NOMO-1 treated with dmso at 0.1 percent for 144 hours (cell line): ENCODE data around the gene HOXD13.

ENCODE experiments used
- DNase-seq: peaks from one replicate; lab custom pipeline; 2025; ENCODE audit not compliant: unreplicated experiment; lab: John Stamatoyannopoulos, UW

The HOXD13 gene

DNA sequence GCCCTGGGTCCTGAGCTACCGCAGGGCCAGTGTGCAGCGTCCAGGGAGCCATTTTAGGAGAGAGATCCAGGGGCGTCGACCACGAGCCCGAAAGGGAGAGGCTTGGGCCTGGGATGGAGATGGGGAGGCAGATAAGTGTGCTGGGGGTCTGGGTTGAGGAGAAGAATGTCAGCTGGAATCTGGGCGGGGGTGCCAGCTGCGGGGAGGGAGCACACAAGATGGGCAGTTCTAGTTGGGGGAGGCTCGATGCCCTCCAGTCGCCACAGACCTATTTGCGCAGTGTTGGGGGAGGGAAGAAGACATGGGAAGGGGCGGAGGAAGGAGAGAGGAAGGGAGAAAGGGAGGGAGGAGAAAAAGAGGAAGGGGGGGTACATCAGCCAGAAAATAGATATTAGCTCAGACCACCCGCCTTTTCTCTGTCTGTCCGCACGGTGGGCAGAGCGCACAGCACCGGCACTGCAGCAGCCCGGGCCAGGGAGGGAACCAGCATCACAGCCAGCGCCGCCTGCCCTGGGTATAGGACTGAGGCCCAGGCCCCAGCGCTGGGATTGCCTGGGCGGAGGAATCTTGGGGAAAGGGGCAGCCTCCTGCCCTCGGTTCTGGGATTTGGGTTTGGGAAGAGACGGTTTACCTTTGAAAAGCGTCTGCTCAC is 12.7 kb downstream of the HOXD13 start:
- no peak for DNase-seq

DNA sequence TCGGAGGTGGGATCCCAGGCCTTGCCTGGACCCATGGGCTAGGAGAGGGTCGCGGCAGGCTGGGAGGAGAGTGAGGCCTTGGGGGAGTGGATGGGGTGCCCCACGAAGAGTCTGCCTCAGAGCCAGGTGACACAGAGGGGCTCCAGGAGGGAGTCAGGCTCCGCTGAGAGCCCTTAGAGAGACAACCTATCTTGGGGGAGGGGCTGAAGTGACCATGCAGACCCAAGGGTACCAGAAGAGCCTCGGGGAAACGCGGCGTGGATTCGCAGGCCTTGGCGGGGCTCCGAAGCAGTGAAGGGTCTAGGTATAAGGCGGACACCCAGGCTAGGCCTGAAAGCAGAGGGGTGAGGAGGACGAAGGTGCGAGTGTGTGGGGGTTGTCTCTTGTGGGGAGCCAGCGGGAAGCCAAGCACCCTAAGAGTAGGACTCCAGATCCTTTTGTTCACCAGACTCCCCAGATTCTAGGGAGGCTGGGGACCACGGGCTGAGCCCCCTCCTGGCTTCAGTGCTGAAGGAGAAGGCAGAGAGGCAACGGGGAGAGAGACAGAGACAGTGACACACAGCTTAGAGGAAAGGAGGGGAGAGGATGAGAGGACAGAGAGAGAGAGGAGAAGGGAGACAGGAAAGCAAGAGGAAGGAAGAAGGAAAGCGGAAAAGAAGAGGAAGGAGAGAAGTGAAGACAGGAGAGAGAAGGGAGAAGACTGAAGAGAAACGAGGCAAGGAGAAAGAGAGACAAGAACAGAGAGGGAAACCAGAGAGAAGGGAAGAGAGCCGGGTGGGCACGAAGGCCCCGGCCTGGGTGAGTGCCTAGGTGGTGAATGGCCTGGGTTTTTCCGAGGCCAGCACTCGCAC is 13.4 kb downstream of the HOXD13 start:
- no peak for DNase-seq

DNA sequence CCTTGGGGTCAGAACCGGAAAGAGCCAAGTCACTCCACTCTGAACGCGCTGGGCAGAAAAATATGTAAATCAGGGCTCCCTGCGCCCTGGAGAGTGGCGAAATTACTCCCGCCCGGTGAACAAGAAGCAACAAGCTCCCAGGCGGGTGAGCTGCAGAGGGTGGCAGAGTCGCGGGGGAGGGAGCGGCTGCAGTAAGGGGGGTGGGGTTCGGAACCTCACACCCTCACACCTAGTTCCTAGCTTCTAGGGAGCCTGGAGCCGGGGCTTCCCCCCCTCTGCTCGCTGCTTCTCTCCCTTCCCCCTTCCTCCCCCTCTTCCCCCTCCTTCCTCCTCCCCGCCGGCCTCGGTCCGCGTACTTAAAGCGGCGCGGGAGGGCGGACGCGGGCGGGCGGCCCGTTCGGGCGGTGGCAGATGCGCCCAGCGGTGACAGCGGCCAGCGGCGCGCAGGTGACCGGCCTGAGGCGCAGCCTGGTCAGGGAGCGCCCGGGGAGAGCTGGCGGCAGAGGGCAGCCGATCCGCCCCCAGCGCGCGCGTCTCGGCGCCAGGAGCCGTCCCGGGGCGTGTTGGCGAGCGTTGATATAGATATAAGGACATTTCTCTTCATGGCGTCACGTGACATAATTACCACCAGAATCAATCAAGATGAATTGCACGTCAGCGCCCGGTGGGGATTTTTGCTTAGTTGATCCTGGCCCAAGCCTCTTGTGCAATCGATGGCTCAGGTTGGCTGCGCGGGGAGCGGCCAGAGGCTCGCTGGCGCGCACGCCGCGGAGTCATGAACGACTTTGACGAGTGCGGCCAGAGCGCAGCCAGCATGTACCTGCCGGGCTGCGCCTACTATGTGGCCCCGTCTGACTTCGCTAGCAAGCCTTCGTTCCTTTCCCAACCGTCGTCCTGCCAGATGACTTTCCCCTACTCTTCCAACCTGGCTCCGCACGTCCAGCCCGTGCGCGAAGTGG is 14.3 kb downstream of the HOXD13 start, which contains the start of gene HOXD11:
HOXD11 (plus strand) TSS at position 700 of the 959 bp plus-strand sequence; CDS start at position 776, 76 bp downstream.
- no peak for DNase-seq

DNA sequence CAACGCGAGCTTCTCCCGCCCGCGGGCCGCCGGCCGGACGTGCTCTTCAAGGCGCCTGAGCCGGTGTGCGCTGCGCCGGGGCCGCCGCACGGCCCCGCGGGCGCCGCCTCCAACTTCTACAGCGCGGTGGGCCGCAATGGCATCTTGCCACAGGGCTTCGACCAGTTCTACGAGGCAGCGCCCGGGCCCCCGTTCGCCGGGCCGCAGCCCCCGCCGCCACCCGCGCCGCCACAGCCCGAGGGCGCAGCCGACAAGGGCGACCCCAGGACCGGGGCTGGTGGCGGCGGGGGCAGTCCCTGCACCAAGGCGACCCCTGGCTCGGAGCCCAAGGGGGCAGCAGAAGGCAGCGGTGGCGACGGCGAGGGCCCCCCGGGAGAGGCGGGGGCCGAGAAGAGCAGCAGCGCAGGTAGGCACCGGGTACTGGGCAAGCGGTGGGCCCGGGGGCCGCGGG is 15.2 kb downstream of the HOXD13 start:
- no peak for DNase-seq

DNA sequence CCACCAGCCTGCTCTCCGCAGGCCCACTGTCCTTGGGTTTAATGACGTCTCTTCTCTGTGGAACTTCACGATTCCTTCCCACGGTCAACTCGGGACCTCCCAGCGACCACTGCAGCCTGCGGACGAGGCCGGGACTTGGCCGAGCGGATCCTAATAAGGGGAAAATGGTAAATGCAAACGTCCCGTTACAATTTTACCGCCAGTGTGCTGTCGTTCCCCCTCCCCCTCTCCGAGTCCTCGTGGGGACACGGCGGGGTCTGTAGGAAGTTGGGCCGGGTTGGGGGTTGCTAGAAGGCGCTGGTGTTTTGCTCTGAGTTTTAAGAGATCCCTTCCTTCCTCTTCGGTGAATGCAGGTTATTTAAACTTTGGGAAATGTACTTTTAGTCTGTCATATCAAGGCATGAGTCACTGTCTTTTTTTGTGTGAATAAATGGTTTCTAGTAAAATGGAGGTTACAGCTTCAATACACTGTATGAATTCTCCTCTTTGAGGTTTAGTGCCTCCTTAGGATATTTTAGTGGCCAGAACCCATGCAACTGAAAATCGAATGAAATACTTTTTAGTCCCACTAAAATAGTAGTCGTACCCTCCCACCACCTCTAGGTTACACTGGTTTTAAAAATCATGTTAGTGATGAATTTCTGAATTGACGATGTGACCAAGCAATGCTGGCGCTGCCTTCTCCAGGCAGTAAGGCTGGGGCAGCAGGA is 16.8 kb downstream of the HOXD13 start:
- no peak for DNase-seq

DNA sequence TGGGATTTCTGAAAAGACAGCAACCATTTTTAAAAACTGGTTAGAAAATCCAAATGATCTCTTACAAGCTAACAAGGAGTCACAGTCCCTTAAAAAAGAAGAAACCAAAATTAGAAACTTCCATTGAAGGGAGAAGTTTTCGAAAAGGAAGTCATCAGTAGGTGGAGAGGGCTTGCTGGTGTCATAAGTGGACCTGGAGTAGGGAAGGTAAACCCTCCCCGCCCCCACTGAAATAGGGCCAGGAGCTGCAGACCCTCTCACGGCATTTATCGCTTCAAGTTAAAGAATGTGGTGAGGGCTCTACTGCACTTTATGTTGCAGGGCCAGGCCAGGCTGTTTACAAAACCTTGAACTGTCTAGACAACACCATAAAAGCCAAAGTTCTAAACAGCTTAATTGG is 17.4 kb downstream of the HOXD13 start:
- no peak for DNase-seq

DNA sequence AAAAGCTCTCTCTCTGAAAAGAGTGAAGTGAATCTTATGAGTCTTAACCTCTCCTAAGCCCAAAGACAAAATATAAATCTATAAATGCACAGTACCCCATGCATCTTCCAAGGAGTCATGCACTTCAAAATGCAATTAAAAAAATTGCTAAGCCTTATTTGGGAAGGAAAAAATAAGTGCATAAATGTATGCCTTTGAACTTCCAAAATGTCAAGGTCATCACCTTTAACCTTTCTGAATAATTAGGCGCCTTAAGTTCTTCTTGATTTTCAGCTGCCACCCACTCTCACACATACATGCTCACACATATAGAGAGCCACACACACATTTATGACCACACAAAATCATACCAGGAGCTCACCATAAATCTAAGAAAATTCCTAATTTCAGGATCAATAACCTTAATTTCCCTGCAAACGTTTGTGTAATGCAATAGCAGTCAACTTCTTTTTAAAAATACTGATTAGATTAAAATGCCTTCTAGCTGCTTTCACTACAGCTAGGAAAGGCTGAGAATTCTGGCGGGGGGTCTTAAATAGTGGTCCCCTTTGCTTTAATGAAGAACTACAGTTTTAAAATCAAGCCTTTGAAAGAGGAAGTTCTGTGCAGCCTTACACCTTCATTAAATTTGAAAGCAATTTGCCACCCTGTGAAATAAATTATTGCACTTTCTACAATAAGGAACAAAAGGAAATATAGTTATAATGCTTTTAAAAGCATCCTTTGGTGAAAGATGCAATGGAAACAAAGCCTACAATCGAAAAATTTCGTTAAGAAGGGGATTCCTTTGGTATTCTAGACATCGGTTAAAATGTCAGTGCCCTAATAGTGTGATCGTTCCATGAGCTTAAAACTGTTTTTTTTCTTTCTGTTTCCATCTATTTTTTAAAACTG is 18.1 kb downstream of the HOXD13 start:
- DNase-seq, result no peak

DNA sequence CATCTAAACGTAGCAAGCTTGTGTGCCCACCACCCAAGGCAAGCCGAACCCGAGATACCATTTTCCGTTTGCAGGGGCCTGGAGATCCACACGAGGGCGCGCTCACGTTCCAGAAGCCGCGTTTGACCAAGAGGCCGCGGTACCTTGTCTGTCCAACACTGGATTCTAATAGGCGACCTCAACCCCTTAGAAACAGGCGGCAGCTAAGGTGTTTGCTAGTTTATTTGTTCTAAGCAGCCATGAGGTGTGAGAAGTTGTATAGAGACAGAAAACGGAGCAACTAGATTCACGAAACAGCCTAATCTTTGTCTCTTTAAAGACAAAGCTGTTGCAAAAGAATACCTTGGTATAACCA is 18.8 kb downstream of the HOXD13 start:
- DNase-seq, result no peak

DNA sequence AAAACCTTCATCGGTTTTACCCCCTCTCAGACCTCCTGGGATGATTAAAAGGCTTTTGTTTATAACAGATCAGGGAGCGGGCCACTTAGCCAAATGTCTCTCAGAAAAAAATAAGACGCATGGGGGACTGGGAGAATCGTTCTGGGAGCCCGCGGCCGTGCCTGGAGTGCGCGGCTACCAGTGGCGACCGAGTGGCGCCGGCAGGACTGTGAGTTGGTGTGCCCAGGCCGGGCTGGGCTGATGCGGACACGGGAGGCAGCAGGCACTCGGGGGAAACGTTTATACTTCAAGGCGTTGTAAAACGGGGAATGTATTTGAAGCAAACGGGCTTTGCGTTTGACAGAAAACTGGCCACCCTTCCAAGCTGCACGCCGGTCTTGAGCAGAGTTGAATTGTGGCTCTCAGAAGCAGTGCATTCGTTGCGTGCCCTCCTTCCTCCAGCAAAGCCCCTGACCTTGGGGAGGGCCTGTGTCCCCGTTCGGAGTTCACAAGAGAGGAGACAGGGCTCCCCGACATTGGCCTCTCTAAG is 19.4 kb downstream of the HOXD13 start:
- DNase-seq, result no peak

DNA sequence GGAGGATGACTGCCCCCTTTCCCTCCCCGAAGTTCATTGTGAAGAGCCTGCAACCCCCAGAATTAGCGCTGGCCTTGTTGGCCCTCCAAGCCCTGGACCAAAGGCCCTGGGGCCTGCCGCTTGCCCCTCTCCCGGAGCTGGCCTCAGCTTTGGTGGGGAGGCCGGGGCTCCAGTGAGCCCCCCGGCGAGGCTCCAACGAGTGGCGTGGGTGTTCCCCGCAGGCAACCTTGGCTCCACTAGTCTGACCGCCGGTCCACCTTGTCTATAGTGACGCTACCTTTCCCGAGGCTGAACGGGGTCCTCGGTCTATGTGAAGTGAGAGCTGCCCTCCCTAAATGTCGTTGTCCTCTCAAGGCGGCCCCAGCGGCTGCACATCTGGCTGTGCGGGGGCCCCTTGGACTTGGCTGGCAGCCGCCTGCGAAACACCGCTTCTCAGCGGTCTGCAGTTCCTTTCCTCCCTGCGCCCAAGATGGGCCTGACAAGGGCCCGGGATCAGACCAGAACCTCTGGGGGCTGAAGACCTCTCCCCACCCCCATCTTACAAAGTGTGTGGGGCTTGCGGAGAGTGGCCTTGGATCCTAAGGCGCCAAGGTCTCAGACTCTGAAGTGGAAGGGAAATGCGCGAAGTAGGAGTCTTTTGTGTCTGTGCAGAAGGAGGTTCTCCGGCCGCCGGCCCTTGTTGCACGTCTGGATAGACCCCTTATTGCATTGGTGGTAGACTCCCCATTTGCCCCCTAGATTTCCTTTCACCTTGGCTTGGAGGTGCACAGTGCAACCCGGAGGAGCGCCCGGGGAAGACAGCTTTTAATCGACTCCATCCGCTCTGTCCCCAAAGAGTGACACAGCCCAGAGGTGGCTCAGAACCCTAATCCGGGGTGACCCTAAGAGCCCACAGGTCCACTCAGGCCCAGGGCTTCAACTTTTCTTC is 20.1 kb downstream of the HOXD13 start:
- DNase-seq, result no peak

DNA sequence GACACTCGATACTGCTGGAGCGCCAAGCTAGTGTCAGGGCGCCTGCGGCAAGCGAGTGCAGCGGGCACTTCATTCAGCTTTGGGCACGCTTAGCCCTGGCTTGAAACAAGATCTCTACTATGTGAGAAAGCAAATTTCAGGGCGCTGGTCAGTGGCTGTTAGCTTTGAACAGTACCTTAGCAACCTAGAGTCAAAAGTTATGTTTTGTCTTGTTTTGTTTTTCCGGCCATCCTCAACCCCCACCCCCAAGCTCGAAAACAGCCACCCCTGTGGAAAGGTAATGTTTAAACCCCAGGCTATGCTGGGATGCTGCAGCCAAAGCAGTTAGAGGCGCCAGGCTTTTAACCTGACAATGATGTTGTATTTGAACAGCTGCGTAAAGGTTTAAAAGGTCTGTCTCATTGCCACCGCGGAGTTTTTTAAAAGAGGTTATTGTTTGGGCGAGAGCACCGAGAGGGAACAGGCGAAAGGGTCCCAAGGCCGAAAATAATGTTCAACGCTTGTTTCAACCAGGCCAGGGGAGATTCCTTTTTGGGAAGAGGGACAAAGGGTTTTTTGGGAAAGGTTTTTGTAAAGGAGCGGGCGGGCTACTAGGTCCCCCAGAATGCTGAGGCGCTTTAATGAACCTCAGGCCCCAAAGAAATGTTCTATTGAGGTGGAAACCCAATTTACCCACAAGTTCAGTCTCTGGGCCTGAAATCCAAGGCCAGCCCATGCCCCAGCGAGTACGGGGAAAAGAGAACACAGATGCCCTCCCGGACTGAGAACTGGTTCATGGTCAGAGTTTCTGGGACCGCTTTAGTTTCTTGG is 21.8 kb downstream of the HOXD13 start:
- DNase-seq, result no peak

DNA sequence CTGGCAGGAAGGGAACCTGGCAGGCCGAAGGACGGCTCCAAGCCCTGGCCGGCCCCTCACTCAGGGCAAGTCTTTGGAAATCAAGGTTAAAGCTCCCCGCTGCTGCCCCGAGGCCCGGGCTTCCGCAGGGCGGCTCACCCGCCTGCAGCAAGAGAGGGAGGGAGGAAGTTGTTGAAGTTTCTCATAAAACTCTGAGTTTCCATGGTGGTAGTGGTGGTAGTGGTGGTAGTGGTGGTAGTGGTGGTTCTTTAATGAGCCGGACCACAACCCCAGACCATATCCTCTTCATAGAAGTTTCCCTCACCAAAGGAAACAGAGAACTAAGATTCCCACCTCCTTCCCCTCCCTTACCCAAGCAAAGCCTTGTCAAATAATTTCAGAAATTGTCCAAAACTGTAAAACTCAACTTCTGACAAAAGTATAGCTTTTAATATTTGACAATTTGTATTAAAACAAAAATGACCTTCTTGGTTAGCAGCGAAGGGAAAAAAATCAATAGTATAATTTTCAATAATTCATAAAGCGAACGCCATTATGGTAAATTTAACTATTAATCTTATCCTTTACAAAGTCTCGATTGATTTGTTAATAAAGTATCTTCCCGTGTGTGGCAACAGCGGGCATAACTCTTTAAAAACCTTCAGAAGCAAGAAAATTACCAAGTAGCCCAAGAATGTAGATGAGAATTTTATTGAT is 22.6 kb downstream of the HOXD13 start:
- no peak for DNase-seq

DNA sequence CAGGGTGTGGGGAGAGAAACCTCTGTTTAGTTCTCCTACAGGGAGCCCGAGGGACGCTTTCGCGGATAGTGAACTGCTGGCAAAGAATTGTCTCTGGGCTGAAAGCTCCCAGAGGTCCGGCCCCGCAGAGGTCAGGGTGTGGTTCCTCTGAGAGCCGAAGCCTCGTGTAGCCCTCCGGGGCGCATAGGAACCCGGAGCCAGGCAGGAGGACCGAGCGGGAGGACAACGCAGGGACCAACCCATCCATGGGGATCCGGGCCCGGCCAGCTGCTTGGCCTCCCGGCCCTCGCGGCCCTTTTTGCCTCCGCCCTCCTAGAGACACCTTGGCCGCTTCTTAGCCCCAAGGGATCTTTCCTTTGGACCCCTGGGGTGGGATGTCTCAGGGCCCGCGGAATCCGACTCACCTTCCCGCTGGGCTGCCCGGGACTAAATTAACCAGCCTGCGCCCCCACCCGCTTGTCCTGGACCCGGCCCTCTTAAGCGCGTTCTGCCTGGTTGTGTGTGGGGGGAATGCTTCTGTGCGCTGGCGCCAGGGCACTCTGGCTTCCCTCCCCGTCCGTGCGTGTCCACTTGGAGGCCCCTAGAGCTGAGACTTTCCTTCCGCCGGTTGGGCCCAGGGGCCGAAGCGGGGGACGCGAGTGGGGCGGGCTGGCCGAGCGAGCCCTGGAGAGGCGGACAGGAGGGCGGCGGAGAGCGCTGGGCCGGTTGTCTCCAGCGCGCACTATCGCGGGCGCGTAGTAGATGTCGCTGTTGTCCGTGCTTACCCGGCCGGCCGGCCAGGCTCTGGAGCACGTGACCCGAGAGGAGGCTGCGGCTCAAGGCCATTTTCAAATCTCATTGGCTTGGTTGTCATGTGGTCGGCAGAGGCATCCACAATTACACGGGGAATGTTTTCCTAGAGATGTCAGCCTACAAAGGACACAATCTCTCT is 23.6 kb downstream of the HOXD13 start, which contains the start of gene HOXD10:
HOXD10 (plus strand) TSS at position 896 of the 931 bp plus-strand sequence. CDS start 56 bp downstream, outside the sequence.
- DNase-seq, result no peak

DNA sequence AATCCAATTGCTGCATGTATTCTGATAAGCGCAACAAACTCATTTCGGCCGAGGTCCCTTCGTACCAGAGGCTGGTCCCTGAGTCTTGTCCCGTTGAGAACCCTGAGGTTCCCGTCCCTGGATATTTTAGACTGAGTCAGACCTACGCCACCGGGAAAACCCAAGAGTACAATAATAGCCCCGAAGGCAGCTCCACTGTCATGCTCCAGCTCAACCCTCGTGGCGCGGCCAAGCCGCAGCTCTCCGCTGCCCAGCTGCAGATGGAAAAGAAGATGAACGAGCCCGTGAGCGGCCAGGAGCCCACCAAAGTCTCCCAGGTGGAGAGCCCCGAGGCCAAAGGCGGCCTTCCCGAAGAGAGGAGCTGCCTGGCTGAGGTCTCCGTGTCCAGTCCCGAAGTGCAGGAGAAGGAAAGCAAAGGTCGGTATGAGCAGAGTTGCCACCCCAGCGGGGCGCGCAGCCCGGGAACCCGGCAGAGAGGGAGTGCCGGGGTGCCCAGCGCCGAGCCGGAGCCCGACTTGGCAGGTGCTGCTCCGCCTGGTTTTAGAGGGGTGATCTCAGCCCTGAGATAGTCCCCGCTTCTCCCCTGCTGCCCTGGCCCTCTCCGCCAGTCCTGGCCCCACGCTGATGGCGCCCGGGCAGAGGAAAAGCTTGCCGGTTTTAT is 24.8 kb downstream of the HOXD13 start:
- DNase-seq, result no peak

DNA sequence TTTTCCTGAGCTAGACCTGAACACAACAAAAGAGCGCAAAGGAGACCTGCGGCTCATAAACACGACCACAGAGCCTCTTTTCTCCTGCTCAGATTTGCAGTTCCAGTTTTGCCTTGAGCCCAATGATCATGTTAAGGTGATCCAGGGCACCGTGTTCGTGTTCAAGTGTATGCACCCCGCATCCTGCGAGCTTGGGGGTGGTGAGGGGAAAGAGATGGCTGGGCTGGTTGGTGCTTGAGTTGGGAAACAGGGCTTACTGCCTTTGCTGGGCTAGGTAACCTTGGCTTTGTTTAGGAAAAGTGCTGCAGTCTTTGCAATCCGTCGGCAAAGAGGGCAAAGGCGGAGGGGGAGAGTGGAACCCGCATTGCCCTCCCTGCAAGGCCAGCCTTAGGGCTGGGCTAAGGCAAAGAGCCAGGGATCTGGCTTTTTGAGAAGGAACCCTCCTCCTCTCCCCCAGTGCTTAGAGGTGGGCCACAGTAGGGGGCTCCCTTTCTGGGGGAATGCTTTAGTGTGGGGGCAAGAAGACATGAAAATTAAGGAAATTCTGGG is 25.4 kb downstream of the HOXD13 start:
- DNase-seq, result no peak
